ENCODE measurements around the gene CACNA2D3.

CACNA2D3 gene

DNA sequence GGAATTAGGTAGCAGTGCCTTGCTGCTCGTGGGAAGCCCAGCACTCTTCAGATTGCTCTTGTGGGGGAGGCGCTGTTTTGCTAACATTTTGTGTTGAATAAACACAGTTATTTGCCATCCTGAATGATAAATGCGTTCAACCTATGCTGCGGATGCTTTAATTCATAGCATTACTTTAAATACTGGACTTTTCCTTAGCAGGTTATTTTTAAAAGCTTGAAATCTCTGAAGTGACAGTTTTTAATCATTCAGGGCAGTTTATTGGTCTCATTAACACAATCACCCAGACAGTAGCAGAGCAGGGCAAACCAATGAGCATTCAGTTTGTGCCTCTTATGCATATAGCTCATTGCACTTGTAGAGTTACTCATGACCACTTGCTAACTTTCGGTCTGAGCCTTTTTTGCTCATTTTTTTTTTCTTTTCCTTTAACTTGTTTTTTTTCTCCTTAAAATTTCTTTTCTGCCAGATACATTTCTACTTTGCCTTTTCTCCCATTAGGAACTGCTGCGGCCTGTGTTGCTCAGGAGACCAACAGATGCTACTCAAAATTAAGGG, 5.2 kb downstream of the CACNA2D3 start:
- no peak overlapping the region for H3K4me3 ChIP-seq (ENCODE audit: low read length)
- DNase-seq (ENCODE audit: low read depth), result no peak
- TF ChIP-seq, protein P1, sequence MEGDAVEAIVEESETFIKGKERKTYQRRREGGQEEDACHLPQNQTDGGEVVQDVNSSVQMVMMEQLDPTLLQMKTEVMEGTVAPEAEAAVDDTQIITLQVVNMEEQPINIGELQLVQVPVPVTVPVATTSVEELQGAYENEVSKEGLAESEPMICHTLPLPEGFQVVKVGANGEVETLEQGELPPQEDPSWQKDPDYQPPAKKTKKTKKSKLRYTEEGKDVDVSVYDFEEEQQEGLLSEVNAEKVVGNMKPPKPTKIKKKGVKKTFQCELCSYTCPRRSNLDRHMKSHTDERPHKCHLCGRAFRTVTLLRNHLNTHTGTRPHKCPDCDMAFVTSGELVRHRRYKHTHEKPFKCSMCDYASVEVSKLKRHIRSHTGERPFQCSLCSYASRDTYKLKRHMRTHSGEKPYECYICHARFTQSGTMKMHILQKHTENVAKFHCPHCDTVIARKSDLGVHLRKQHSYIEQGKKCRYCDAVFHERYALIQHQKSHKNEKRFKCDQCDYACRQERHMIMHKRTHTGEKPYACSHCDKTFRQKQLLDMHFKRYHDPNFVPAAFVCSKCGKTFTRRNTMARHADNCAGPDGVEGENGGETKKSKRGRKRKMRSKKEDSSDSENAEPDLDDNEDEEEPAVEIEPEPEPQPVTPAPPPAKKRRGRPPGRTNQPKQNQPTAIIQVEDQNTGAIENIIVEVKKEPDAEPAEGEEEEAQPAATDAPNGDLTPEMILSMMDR (conservative IDR thresholded peaks at IDR 0.05; ENCODE audit: low read length), result no peak

DNA sequence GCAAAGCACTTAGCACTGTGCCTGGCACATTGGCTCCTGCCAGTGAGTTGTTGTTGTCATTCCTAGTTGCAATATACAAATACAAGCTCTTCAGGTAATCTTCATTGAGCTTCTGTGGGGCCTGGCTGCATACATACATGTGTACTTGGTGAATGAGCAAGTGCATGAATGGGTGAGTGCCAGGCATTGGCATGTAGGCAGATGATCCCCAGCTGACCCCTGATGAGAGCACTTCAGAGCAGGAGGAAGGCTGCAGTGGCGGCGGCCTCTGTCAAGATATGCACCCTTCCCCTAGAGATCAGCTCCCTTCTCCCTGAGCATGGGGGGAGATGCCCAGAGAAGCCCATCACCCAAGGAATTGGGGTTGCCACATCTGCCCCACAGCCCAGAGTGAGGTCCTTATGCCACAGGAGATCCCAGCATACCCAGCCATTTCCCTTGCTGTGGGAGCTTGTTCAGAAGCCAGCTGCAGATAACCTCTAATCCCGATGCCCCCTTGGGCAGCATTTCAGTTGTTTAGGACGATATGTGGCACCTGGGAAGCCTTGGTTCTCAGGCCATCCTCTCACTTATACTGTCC, 8.8 kb downstream of the CACNA2D3 start:
- TF ChIP-seq, protein P1 (conservative IDR thresholded peaks at IDR 0.05; ENCODE audit: low read length), result no peak
- no peak for DNase-seq (ENCODE audit: low read depth)
- no peak overlapping the region for H3K4me3 ChIP-seq (ENCODE audit: low read length)

DNA sequence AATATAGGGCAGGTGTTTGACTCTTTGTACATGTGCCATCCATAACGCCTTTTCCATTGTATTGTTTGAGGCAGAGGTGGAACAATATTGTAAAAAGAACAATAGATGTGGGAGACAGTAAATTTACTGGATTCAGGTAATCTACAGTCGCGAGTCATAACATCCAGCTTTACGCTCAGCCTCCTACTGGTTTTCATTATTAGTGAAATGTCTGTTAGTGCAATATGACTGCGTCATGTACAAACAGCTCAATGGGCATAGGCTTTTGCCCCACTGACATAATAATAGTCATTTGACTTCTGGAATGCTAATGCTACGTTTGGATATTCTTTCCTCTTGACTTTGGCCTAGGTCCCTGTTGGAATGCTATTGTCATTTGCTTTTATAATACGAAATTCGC, 9.5 kb downstream of the CACNA2D3 start:
- TF ChIP-seq, protein P1 (conservative IDR thresholded peaks at IDR 0.05; ENCODE audit: low read length), result no peak
- no peak for DNase-seq (ENCODE audit: low read depth)
- H3K4me3 ChIP-seq (ENCODE audit: low read length), result no peak overlapping the region

DNA sequence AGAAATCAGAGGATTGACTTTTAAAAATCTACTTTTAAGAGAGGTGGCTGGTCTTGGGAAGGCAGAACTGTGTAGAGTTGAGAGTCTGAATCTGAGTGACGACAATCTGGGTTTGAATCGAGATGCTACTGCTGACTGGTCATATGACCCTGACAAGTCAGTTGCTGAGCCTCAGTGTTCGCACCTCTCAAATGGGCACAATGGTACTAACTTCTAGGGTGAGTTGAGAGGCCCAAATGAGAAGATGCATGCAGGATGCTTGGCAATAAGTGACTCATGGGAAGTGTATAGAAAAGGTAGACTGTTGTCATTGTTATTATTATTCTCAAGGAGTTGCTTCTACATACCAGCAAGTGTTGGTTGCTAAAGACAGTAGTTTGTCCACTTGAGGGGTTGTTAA, 10.3 kb downstream of the CACNA2D3 start:
- H3K4me3 ChIP-seq (ENCODE audit: low read length), result no peak overlapping the region
- no peak for DNase-seq (ENCODE audit: low read depth)
- TF ChIP-seq, protein P1 (conservative IDR thresholded peaks at IDR 0.05; ENCODE audit: low read length), result no peak

DNA sequence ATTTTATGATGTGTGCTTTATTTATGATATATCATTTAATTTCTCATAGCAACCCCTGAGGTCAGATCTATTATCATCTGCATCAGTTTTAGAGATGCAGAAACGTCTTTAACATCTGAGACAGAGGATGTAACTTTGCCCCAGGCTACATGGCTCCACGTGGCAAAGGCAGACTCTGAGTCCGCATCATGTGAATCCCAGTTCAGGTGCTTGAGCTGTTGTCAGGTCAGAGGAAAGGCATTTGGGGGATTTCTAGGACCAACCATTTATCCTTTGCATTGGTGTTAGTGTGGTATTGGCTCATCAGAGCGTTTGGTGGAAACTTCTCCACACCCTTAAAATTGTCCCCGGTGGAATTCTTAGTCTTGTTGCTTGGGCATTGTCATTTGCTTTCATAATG, 10.8 kb downstream of the CACNA2D3 start:
- no peak for DNase-seq (ENCODE audit: low read depth)
- H3K4me3 ChIP-seq (ENCODE audit: low read length), result no peak overlapping the region
- TF ChIP-seq, protein P1 (conservative IDR thresholded peaks at IDR 0.05; ENCODE audit: low read length), result no peak

DNA sequence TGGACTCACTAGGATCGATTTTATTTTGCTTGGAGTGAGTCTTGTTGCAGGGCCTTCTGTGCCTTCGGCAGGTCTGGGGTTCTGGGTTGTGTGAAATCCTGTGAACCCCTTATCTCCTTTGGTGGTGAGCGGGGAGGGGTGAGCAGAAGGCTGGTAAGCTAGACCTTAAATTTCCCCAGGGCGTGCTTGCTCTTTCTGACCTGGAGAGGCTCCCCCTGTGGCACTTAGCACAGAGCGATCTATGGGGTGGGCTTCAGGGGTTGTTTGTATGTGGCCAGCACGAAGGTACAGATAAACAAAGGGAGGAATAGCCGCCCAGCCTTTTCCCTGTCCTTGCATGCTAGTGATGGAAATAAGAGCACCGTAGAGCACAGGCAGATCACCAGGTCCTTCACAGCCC, 11.8 kb downstream of the CACNA2D3 start:
- H3K4me3 ChIP-seq (ENCODE audit: low read length), result no peak overlapping the region
- DNase-seq (ENCODE audit: low read depth), result no peak
- TF ChIP-seq, protein P1 (conservative IDR thresholded peaks at IDR 0.05; ENCODE audit: low read length), result no peak

DNA sequence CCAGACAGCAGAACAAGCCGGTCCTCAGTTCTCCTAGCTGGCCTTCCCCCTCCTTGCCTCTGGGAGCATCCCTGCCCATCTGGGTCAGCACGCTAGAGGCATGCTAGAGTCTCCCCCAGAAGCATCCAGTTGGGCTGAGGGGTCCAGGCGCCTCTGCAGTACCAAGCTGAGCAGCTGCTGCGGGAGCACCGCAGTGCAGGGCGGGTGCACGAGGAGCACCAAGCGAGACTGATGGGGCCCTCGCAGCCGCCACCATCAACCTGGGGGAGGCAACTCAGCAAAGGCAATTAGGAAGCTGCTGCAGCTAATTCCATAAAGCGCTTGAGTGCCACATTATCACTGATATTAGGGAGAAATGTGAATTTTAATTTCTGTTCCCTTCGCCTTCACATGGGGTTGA, 12.4 kb downstream of the CACNA2D3 start:
- DNase-seq (ENCODE audit: low read depth), result no peak
- TF ChIP-seq, protein P1 (conservative IDR thresholded peaks at IDR 0.05; ENCODE audit: low read length), result no peak

More for the DNA sequence above, 12.4 kb downstream of the CACNA2D3 start:
- H3K4me3 ChIP-seq (ENCODE audit: low read length), result no peak overlapping the region
